Fibroblast of mammary gland (primary cell): ENCODE measurements around the gene NVL.
"Not testable (repeated sequence)": the region's sequence is repeated elsewhere in the genome, so short reads cannot be mapped to it uniquely, and the experiment has no call there.

ENCODE experiments used
- DNase-seq: peaks from one replicate; pipeline ENCODE4 v3.0.0-alpha.2; 2010; ENCODE audit warnings: low read depth
- H3K4me3 ChIP-seq: 2 replicates; pipeline ENCODE4 v1.5.1; 2011; ENCODE audit warnings: low read depth, mild to moderate bottlenecking, low read length, moderate library complexity; ENCODE audit not compliant: control insufficient read depth
- CTCF ChIP-seq: conservative IDR thresholded peaks from 2 replicates; pipeline ENCODE4 v1.5.1; 2011; ENCODE audit warnings: low read depth, low read length, inconsistent platforms; ENCODE audit not compliant: control insufficient read depth, insufficient read depth

NVL gene

GRCh38 chr1:224317383-224318045 lies 12.5 kb downstream of the NVL start:
- H3K4me3 ChIP-seq, result no peak overlapping the region
- no peak for DNase-seq
- TF ChIP-seq CTCF, result no peak

GRCh38 chr1:224312025-224312424 lies 17.9 kb downstream of the NVL start:
- TF ChIP-seq CTCF, result no peak
- H3K4me3 ChIP-seq, result no peak overlapping the region
- DNase-seq, result no peak

- DNase-seq, H3K4me3 ChIP-seq: not testable (repeated sequence)
These were observed 18.5 kb downstream of the NVL start for GRCh38 chr1:224311503-224311902.

- TF ChIP-seq CTCF, result no peak
- DNase-seq, result no peak
- H3K4me3 ChIP-seq, result no peak overlapping the region
These were observed 21.9 kb downstream of the NVL start for GRCh38 chr1:224308064-224308463.

- no peak for DNase-seq
- TF ChIP-seq CTCF, result no peak
- H3K4me3 ChIP-seq, result no peak overlapping the region
These were observed 25.2 kb downstream of the NVL start for GRCh38 chr1:224304767-224305166.

GRCh38 chr1:224302947-224303346 lies 27.0 kb downstream of the NVL start:
- DNase-seq, result no peak
- TF ChIP-seq CTCF, result no peak
- H3K4me3 ChIP-seq, result no peak overlapping the region

GRCh38 chr1:224301391-224301790 lies 28.6 kb downstream of the NVL start:
- no peak for TF ChIP-seq CTCF
- no peak overlapping the region for H3K4me3 ChIP-seq
- no peak for DNase-seq
